WTC11 (cell line): Measurements from ENCODE around the gene VCP. TPM values are rescaled to one million over a fixed set of nuclear protein-coding genes. Genes with fewer than 3 reads are reported as not detected.

Source experiments
- ATAC-seq: fragments of 200-7000 bp; cut with Tn5 transposase; 2 replicates; pipeline ENCODE4 v1.10.0; 2021; ENCODE audit warnings: mild to moderate bottlenecking, moderate library complexity
- CTCF ChIA-PET: fragments of 300-600 bp; sonication (Branson Sonifier 250); formaldehyde crosslinking; loops from one replicate; lab custom pipeline; 2021; ENCODE audit warnings: antibody characterized with exemption; lab: Charles Lee
- POLR2A ChIA-PET: fragments of 350-600 bp; sonication (Branson Sonifier 250); formaldehyde crosslinking; loops from one replicate; lab custom pipeline; 2021; ENCODE audit warnings: antibody characterized with exemption; lab: Charles Lee
- DNase-seq: peaks from one replicate; pipeline ENCODE4 v3.0.0; 2021; ENCODE audit warnings: low spot score
- H3K27ac Mint-ChIP-seq: 2 replicates; pipeline ENCODE4 v1.8.0; 2021; ENCODE audit warnings: mixed read lengths
- H3K27me3 Mint-ChIP-seq: 2 replicates; pipeline ENCODE4 v1.8.0; 2021; ENCODE audit warnings: low read depth, mild to moderate bottlenecking, moderate library complexity, mixed read lengths
- H3K36me3 Mint-ChIP-seq: 2 replicates; pipeline ENCODE4 v1.8.0; 2021; ENCODE audit warnings: mixed read lengths
- H3K4me1 Mint-ChIP-seq: 2 replicates; pipeline ENCODE4 v1.8.0; 2022; ENCODE audit warnings: mixed read lengths
- H3K4me3 Mint-ChIP-seq: 2 replicates; pipeline ENCODE4 v1.8.0; 2021; ENCODE audit warnings: mild to moderate bottlenecking, moderate library complexity, mixed read lengths
- H3K9me3 Mint-ChIP-seq: 2 replicates; pipeline ENCODE4 v1.8.0; 2021; ENCODE audit warnings: mixed read lengths
- ATF3 ChIP-seq: sonication (generic); formaldehyde crosslinking; conservative IDR thresholded peaks from 2 replicates; pipeline ENCODE4 v1.8.1; 2022; ENCODE audit warnings: mild to moderate bottlenecking, missing genetic modification reagents
- FOXJ3 ChIP-seq: sonication (generic); formaldehyde crosslinking; IDR thresholded peaks from 2 replicates; pipeline ENCODE4 v1.9.0; 2021; ENCODE audit warnings: missing genetic modification reagents, mild to moderate bottlenecking, borderline replicate concordance
- FOXP1 ChIP-seq: sonication (generic); formaldehyde crosslinking; IDR thresholded peaks from 2 replicates; pipeline ENCODE4 v1.8.0; 2022; ENCODE audit warnings: missing genetic modification reagents, mild to moderate bottlenecking, moderate library complexity, borderline replicate concordance
- GABPB1 ChIP-seq: sonication (generic); formaldehyde crosslinking; IDR thresholded peaks from 2 replicates; pipeline ENCODE4 v1.8.1; 2023; ENCODE audit warnings: mild to moderate bottlenecking, missing genetic modification reagents
- HMGXB4 ChIP-seq: sonication (generic); formaldehyde crosslinking; IDR thresholded peaks from 2 replicates; pipeline ENCODE4 v1.8.1; 2023; ENCODE audit warnings: mild to moderate bottlenecking, moderate library complexity, missing genetic modification reagents
- KAT7 ChIP-seq: sonication (generic); formaldehyde crosslinking; IDR thresholded peaks from 2 replicates; pipeline ENCODE4 v1.8.1; 2023; ENCODE audit warnings: missing genetic modification reagents, mild to moderate bottlenecking, borderline replicate concordance
- NR2C2 ChIP-seq: sonication (generic); formaldehyde crosslinking; IDR thresholded peaks from 2 replicates; pipeline ENCODE4 v1.8.0; 2022; ENCODE audit warnings: mild to moderate bottlenecking, missing genetic modification reagents
- STAT6 ChIP-seq: sonication (generic); formaldehyde crosslinking; conservative IDR thresholded peaks from 2 replicates; pipeline ENCODE4 v1.8.1; 2023; ENCODE audit warnings: mild to moderate bottlenecking, low read depth, missing genetic modification reagents, moderate library complexity
- TCF7 ChIP-seq: sonication (generic); formaldehyde crosslinking; IDR thresholded peaks from 2 replicates; pipeline ENCODE4 v1.8.0; 2022; ENCODE audit warnings: mild to moderate bottlenecking, low read depth, missing genetic modification reagents, moderate library complexity
- ZBTB43 ChIP-seq: sonication (generic); formaldehyde crosslinking; IDR thresholded peaks from 2 replicates; pipeline ENCODE4 v1.8.1; 2023; ENCODE audit warnings: mild to moderate bottlenecking, missing genetic modification reagents
- ZNF138 ChIP-seq: sonication (generic); formaldehyde crosslinking; conservative IDR thresholded peaks from 2 replicates; pipeline ENCODE4 v1.8.1; 2022; ENCODE audit warnings: mild to moderate bottlenecking, moderate library complexity, missing genetic modification reagents
- ZNF396 ChIP-seq: fragments of 250-450 bp; sonication (Bioruptor Pico); IDR thresholded peaks from 2 replicates; pipeline ENCODE4 v1.8.0; 2021; ENCODE audit warnings: mild to moderate bottlenecking, moderate library complexity, borderline replicate concordance
- ZNF416 ChIP-seq: fragments of 250-450 bp; sonication (Bioruptor Pico); IDR thresholded peaks from 2 replicates; pipeline ENCODE4 v1.9.0; 2021; ENCODE audit warnings: mild to moderate bottlenecking, inconsistent platforms
- total RNA-seq: library from RNA; stranded (reverse); gene quantifications from 3 replicates; pipeline ENCODE4 v1.2.3, GENCODE V29; 2021
- TF ChIP-seq, protein P1 (sequence below): sonication (generic); formaldehyde crosslinking; IDR thresholded peaks from 2 replicates; pipeline ENCODE4 v1.8.0; 2022; ENCODE audit warnings: mild to moderate bottlenecking, missing genetic modification reagents
- TF ChIP-seq, protein P2 (sequence below): sonication (generic); formaldehyde crosslinking; IDR thresholded peaks from 2 replicates; pipeline ENCODE4 v1.8.0; 2023; ENCODE audit warnings: missing genetic modification reagents
- TF ChIP-seq, protein P3 (sequence below): sonication (generic); formaldehyde crosslinking; IDR thresholded peaks from 2 replicates; pipeline ENCODE4 v1.8.1; 2023; ENCODE audit warnings: mild to moderate bottlenecking, missing genetic modification reagents, moderate library complexity
- TF ChIP-seq, protein P4 (sequence below): fragments of 250-450 bp; sonication (Bioruptor Pico); IDR thresholded peaks from 2 replicates; pipeline ENCODE4 v2.1.2; 2022; ENCODE audit warnings: mild to moderate bottlenecking, moderate library complexity

The VCP gene
- total RNA-seq, 1 experiment from 2014 or later, result 386 TPM

GRCh38 chr9:35033101-35033500, 39.3 kb downstream of the VCP start:
- Mint-ChIP-seq H3K36me3 (peaks cover 35% of the 10 kb centered on the region), H3K9me3 (peaks cover 36% of the 10 kb centered on the region), H3K4me1 (peaks cover 9% of the 10 kb centered on the region), H3K27ac (no peak overlapping the region), H3K4me3 (no peak overlapping the region), H3K27me3 (no peaks in the 10 kb centered on the region; the same call in 1 of the 2 replicates)
- DNase-seq (no peak), ATAC-seq (no peak)
- TF ChIP-seq, protein P1, sequence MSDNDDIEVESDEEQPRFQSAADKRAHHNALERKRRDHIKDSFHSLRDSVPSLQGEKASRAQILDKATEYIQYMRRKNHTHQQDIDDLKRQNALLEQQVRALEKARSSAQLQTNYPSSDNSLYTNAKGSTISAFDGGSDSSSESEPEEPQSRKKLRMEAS (CRISPR knock-in tag), result no peak
- TF ChIP-seq ZNF138 (no peak), HMGXB4 (no peak), TCF7 (CRISPR knock-in tag) (no peak), ZNF416 (no peak), ZBTB43 (no peak)
- POLR2A ChIA-PET, result no interaction called here
- CTCF ChIA-PET, result interaction anchor here (1.1 to 1.7 kb wide), 3 partner anchors 10 to 133 kb away, joined by 3 to 11 read pairs (median 3); no protein-coding TSS in a partner anchor

GRCh38 chr9:35029852-35030251, 42.6 kb downstream of the VCP start:
- peaks cover 45% of the 10 kb centered on the region for H3K9me3 Mint-ChIP-seq
- ATAC-seq, result no peak
- H3K4me3 Mint-ChIP-seq, result no peak overlapping the region
- ChIA-PET CTCF (interaction anchor here (0.7 kb wide), 1 partner anchor 574 kb away, joined by 4 read pairs; no protein-coding TSS in a partner anchor), POLR2A (no interaction called here)
- H3K36me3 Mint-ChIP-seq, result peaks cover 49% of the 10 kb centered on the region
- no peak for DNase-seq
- no peak overlapping the region for H3K27ac Mint-ChIP-seq
- H3K4me1 Mint-ChIP-seq, result peaks cover 32% of the 10 kb centered on the region
- TF ChIP-seq GABPB1 (CRISPR knock-in tag) (no peak), ATF3 (CRISPR knock-in tag) (no peak), ZNF138 (no peak), STAT6 (no peak), FOXP1 (CRISPR knock-in tag) (no peak), KAT7 (no peak), ZNF396 (CRISPR knock-in tag) (no peak), NR2C2 (CRISPR knock-in tag) (no peak), FOXJ3 (CRISPR knock-in tag) (no peak)
- TF ChIP-seq, protein P2, sequence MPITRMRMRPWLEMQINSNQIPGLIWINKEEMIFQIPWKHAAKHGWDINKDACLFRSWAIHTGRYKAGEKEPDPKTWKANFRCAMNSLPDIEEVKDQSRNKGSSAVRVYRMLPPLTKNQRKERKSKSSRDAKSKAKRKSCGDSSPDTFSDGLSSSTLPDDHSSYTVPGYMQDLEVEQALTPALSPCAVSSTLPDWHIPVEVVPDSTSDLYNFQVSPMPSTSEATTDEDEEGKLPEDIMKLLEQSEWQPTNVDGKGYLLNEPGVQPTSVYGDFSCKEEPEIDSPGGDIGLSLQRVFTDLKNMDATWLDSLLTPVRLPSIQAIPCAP (CRISPR knock-in tag), result no peak
- TF ChIP-seq, protein P3, sequence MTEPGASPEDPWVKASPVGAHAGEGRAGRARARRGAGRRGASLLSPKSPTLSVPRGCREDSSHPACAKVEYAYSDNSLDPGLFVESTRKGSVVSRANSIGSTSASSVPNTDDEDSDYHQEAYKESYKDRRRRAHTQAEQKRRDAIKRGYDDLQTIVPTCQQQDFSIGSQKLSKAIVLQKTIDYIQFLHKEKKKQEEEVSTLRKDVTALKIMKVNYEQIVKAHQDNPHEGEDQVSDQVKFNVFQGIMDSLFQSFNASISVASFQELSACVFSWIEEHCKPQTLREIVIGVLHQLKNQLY (CRISPR knock-in tag), result no peak
- TF ChIP-seq, protein P4, sequence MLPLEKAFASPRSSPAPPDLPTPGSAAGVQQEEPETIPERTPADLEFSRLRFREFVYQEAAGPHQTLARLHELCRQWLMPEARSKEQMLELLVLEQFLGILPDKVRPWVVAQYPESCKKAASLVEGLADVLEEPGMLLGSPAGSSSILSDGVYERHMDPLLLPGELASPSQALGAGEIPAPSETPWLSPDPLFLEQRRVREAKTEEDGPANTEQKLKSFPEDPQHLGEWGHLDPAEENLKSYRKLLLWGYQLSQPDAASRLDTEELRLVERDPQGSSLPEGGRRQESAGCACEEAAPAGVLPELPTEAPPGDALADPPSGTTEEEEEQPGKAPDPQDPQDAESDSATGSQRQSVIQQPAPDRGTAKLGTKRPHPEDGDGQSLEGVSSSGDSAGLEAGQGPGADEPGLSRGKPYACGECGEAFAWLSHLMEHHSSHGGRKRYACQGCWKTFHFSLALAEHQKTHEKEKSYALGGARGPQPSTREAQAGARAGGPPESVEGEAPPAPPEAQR (CRISPR knock-in tag), result no peak
- peaks cover under 1% of the 10 kb centered on the region; the same call in 1 of the 2 replicates for H3K27me3 Mint-ChIP-seq
